OCI-LY1 (cell line): ENCODE measurements around the gene PI4KB.

Source experiments
- H2AFZ ChIP-seq: fragments of 200-600 bp; sonication (generic), shearing (Covaris generic); 2 replicates; pipeline ENCODE4 v1.6.0; 2014; ENCODE audit warnings: antibody characterized with exemption, mild to moderate bottlenecking, low read length
- H3F3A ChIP-seq: fragments of 200-600 bp; sonication (generic), shearing (Covaris generic); 2 replicates; pipeline ENCODE4 v1.6.0; 2014; ENCODE audit warnings: mild to moderate bottlenecking, antibody characterized with exemption, low read length, moderate library complexity; ENCODE audit not compliant: insufficient read depth
- H3K27ac ChIP-seq: fragments of 200-600 bp; sonication (generic); 2 replicates; pipeline ENCODE4 v1.5.1; 2014; ENCODE audit warnings: low read length, mixed run types, mild to moderate bottlenecking, low read depth; ENCODE audit not compliant: poor library complexity, severe bottlenecking
- H3K27me3 ChIP-seq: fragments of 200-600 bp; sonication (generic); 2 replicates; pipeline ENCODE4 v1.6.0; 2014; ENCODE audit warnings: antibody characterized with exemption, mild to moderate bottlenecking, low read length, moderate library complexity; ENCODE audit not compliant: insufficient read depth
- H3K36me3 ChIP-seq: fragments of 200-600 bp; sonication (generic); 2 replicates; pipeline ENCODE4 v1.6.1; 2014; ENCODE audit warnings: mild to moderate bottlenecking, antibody characterized with exemption, low read length, moderate library complexity, mixed read lengths; ENCODE audit not compliant: insufficient read depth
- H3K4me1 ChIP-seq: fragments of 200-600 bp; sonication (generic); 2 replicates; pipeline ENCODE4 v1.5.1; 2014; ENCODE audit warnings: mild to moderate bottlenecking, low read length, moderate library complexity; ENCODE audit not compliant: insufficient read depth, severe bottlenecking
- H3K4me2 ChIP-seq: fragments of 200-600 bp; sonication (generic), shearing (Covaris generic); 2 replicates; pipeline ENCODE4 v1.6.1; 2014; ENCODE audit warnings: low read length
- H3K4me3 ChIP-seq: fragments of 200-600 bp; sonication (generic); 2 replicates; pipeline ENCODE4 v1.5.1; 2014; ENCODE audit warnings: low read length, low read depth, mild to moderate bottlenecking, mixed read lengths; ENCODE audit not compliant: poor library complexity, severe bottlenecking
- H3K79me2 ChIP-seq: fragments of 200-600 bp; shearing (Covaris generic); 2 replicates; pipeline ENCODE4 v1.6.1; 2016; ENCODE audit warnings: mixed run types, low read length, mixed read lengths; ENCODE audit not compliant: insufficient read depth
- H3K9ac ChIP-seq: fragments of 200-600 bp; sonication (generic), shearing (Covaris generic); 2 replicates; pipeline ENCODE4 v1.6.1; 2014; ENCODE audit warnings: mild to moderate bottlenecking, low read length, mixed read lengths
- H3K9me2 ChIP-seq: fragments of 200-600 bp; sonication (generic), shearing (Covaris generic); 2 replicates; pipeline ENCODE4 v1.6.1; 2014; ENCODE audit warnings: low read depth, mild to moderate bottlenecking, low read length, mixed read lengths
- H3K9me3 ChIP-seq: fragments of 200-600 bp; shearing (Covaris generic); 2 replicates; pipeline ENCODE4 v1.6.1; 2014; ENCODE audit warnings: low read length, mixed read lengths
- H4K20me1 ChIP-seq: fragments of 200-600 bp; sonication (generic), shearing (Covaris generic); 2 replicates; pipeline ENCODE4 v1.6.0; 2016; ENCODE audit warnings: mild to moderate bottlenecking, low read length; ENCODE audit not compliant: insufficient read depth
- CTCF ChIP-seq: fragments of 200-600 bp; sonication (generic), shearing (Covaris generic); IDR thresholded peaks from 2 replicates; pipeline ENCODE4 v1.5.1; 2017; ENCODE audit warnings: mild to moderate bottlenecking, antibody characterized with exemption, low read length, moderate library complexity, mixed read lengths
- EZH2 ChIP-seq: fragments of 200-600 bp; sonication (generic), shearing (Covaris generic); IDR thresholded peaks from 2 replicates; pipeline ENCODE4 v1.8.0; 2017; ENCODE audit warnings: borderline replicate concordance, mixed run types, mild to moderate bottlenecking, antibody characterized with exemption, low read length, moderate library complexity, mixed read lengths

PI4KB gene

GRCh38 chr1:151288502-151288901 is 38.7 kb downstream of the PI4KB start:
- TF ChIP-seq CTCF (no peak), EZH2 (no peak)

GRCh38 chr1:151287767-151288500 is 39.3 kb downstream of the PI4KB start:
- TF ChIP-seq CTCF, result no peak
- TF ChIP-seq EZH2, result no peak
- no peak overlapping the region for H3K4me3 ChIP-seq
- no peaks in the 10 kb centered on the region for H3F3A ChIP-seq
- H3K4me2 ChIP-seq, result no peak overlapping the region
- no peaks in the 10 kb centered on the region for H3K27me3 ChIP-seq
- H3K9ac ChIP-seq, result no peak overlapping the region
- no peaks in the 10 kb centered on the region for H4K20me1 ChIP-seq
- H3K36me3 ChIP-seq, result peaks cover 68% of the 10 kb centered on the region
- H3K27ac ChIP-seq, result no peak overlapping the region
- H3K79me2 ChIP-seq, result no peaks in the 10 kb centered on the region
- peaks cover 16% of the 10 kb centered on the region for H3K4me1 ChIP-seq
- H2AFZ ChIP-seq, result no peak overlapping the region
- H3K9me2 ChIP-seq, result no peaks in the 10 kb centered on the region
- no peaks in the 10 kb centered on the region for H3K9me3 ChIP-seq

More at GRCh38 chr1:151288502-151288901, 38.7 kb downstream of the PI4KB start:
- Histone ChIP-seq H3K4me3 (no peak overlapping the region), H4K20me1 (no peaks in the 10 kb centered on the region), H3K27me3 (no peaks in the 10 kb centered on the region), H3K4me1 (peaks cover 11% of the 10 kb centered on the region), H2AFZ (no peak overlapping the region), H3K9me2 (no peaks in the 10 kb centered on the region), H3K9me3 (no peaks in the 10 kb centered on the region), H3K9ac (no peak overlapping the region), H3K4me2 (no peak overlapping the region), H3K27ac (no peak overlapping the region), H3K36me3 (peaks cover 73% of the 10 kb centered on the region), H3K79me2 (no peaks in the 10 kb centered on the region), H3F3A (no peaks in the 10 kb centered on the region)

GRCh38 chr1:151287341-151287699 is 39.9 kb downstream of the PI4KB start:
- Histone ChIP-seq H3K9ac (no peak overlapping the region), H3F3A (no peaks in the 10 kb centered on the region), H3K27ac (no peak overlapping the region), H2AFZ (no peak overlapping the region), H3K27me3 (no peaks in the 10 kb centered on the region), H3K4me2 (no peak overlapping the region), H3K79me2 (no peaks in the 10 kb centered on the region), H3K36me3 (peaks cover 62% of the 10 kb centered on the region), H3K4me3 (no peak overlapping the region), H3K9me2 (no peaks in the 10 kb centered on the region), H4K20me1 (no peaks in the 10 kb centered on the region), H3K9me3 (no peaks in the 10 kb centered on the region), H3K4me1 (peaks cover 19% of the 10 kb centered on the region)
- TF ChIP-seq CTCF (no peak), EZH2 (no peak)
